Thymus (tissue), 11 donors: ENCODE measurements around the gene GPR183. TPM values are rescaled to one million over a fixed set of nuclear protein-coding genes. Genes with fewer than 3 reads are reported as not detected.

Experiments
- DNase-seq, 9 donors: peaks; one replicate each; pipeline ENCODE4 v3.0.0-alpha.2; 2013; ENCODE audit warnings: low spot score in 9 of 9, low read depth in 6 of 9, missing footprints in 1 of 9
- H3K27ac ChIP-seq, 2 donors: one replicate each; pipeline ENCODE4 v1.5.1; 2013; ENCODE audit warnings: control low read depth in 1 of 2, low read depth in 1 of 2, low read length in 1 of 2, mild to moderate bottlenecking in 1 of 2, moderate library complexity in 1 of 2
- H3K27me3 ChIP-seq, 2 donors: one replicate each; pipeline ENCODE4 v1.5.1; 2013; ENCODE audit warnings: low read length in 1 of 2; ENCODE audit not compliant: control insufficient read depth in 2 of 2, insufficient read depth in 1 of 2
- H3K36me3 ChIP-seq, 2 donors: one replicate each; pipeline ENCODE4 v1.5.1; 2013; ENCODE audit warnings: low read length in 1 of 2, mild to moderate bottlenecking in 1 of 2, moderate library complexity in 1 of 2; ENCODE audit not compliant: control insufficient read depth in 2 of 2, insufficient read depth in 2 of 2
- H3K4me1 ChIP-seq, 2 donors: one replicate each; pipeline ENCODE4 v1.5.1; 2013; ENCODE audit warnings: low read length in 2 of 2; ENCODE audit not compliant: control insufficient read depth in 2 of 2, insufficient read depth in 2 of 2
- H3K4me3 ChIP-seq, 2 donors: one replicate each; pipeline ENCODE4 v1.5.1; 2013; ENCODE audit warnings: low read length in 2 of 2, control low read depth in 1 of 2, mild to moderate bottlenecking in 1 of 2
- H3K9me3 ChIP-seq, 2 donors: one replicate each; pipeline ENCODE4 v1.5.1; 2013; ENCODE audit warnings: low read length in 1 of 2, mild to moderate bottlenecking in 1 of 2; ENCODE audit not compliant: control insufficient read depth in 2 of 2, insufficient read depth in 1 of 2
- WGBS: extraction: QIAGEN DNeasy Blood & Tissue Kit; methylation state at CpG from one replicate; pipeline ENCODE4 v1.1.7; 2013; 5-methylcytosine and 5-hydroxymethylcytosine counted together
- polyA plus RNA-seq: library from polyadenylated mRNA; stranded (reverse); fragments of 200-250 nt; gene quantifications from one replicate; pipeline ENCODE4 v1.2.3, GENCODE V29; 2013
- total RNA-seq: library from RNA; stranded (reverse); fragments of 120-200 nt; gene quantifications from one replicate; pipeline ENCODE4 v1.2.4, GENCODE V29; 2013
- donor health status: healthy.

The GPR183 gene
- total and polyA plus RNA-seq, 2 donors, result 32.4 to 33.0 TPM

GRCh38 chr13:99320693-99321481, 13.7 kb upstream of the GPR183 start:
- Histone ChIP-seq H3K4me1 (peaks cover 0 to 16% of the 10 kb centered on the region in 2 donors), H3K4me3 (no peak overlapping the region), H3K9me3 (no peaks in the 10 kb centered on the region), H3K27ac (no peak overlapping the region), H3K27me3 (no peaks in the 10 kb centered on the region), H3K36me3 (peaks cover 10 to 16% of the 10 kb centered on the region in 2 donors)
- 93% methylated on average over 5 of the region's 5 CpGs for WGBS
- DNase-seq, result no peak

GRCh38 chr13:99316657-99317256, 9.6 kb upstream of the GPR183 start:
- WGBS, result 94% methylated on average over 6 of the region's 6 CpGs
- no peaks in the 10 kb centered on the region for H3K9me3 ChIP-seq
- H3K36me3 ChIP-seq, result peaks cover 6 to 18% of the 10 kb centered on the region in 2 donors
- DNase-seq, result no peak
- peaks cover 0 to 24% of the 10 kb centered on the region in 2 donors for H3K4me1 ChIP-seq
- no peak overlapping the region for H3K4me3 ChIP-seq
- no peaks in the 10 kb centered on the region for H3K27me3 ChIP-seq
- H3K27ac ChIP-seq, result no peak overlapping the region

- Histone ChIP-seq H3K36me3 (peaks cover 6 to 18% of the 10 kb centered on the region in 2 donors), H3K9me3 (no peaks in the 10 kb centered on the region), H3K4me3 (no peak overlapping the region), H3K27me3 (no peaks in the 10 kb centered on the region), H3K4me1 (peaks cover 0 to 25% of the 10 kb centered on the region in 2 donors), H3K27ac (no peak overlapping the region)
- DNase-seq, result no peak
- WGBS, result 98% methylated on average over 2 of the region's 2 CpGs
Observed at GRCh38 chr13:99316224-99316623, 9.0 kb upstream of the GPR183 start.

- Histone ChIP-seq H3K27me3 (no peaks in the 10 kb centered on the region), H3K9me3 (no peaks in the 10 kb centered on the region), H3K4me3 (no peak overlapping the region), H3K36me3 (peaks cover 6 to 18% of the 10 kb centered on the region in 2 donors), H3K27ac (peak overlapping the region in 1 of 2 donors; percentile 56), H3K4me1 (peaks cover 0 to 26% of the 10 kb centered on the region in 2 donors)
- no peak for DNase-seq
- WGBS, result 88% methylated on average over 6 of the region's 6 CpGs
Observed at GRCh38 chr13:99315186-99315585, 8.0 kb upstream of the GPR183 start.

GRCh38 chr13:99314640-99315176, 7.5 kb upstream of the GPR183 start:
- Histone ChIP-seq H3K4me1 (peaks cover 0 to 30% of the 10 kb centered on the region in 2 donors), H3K27me3 (no peaks in the 10 kb centered on the region), H3K4me3 (no peak overlapping the region), H3K27ac (peak overlapping the region; percentile 48 to 56), H3K36me3 (peaks cover 6 to 18% of the 10 kb centered on the region in 2 donors), H3K9me3 (no peaks in the 10 kb centered on the region)
- 83% methylated on average over 10 of the region's 10 CpGs for WGBS
- DNase-seq, result peak in 2 of 9 donors; percentile 37 to 60

- WGBS, result 98% methylated on average over 1 of the region's 1 CpG
Observed at GRCh38 chr13:99313941-99314340, 6.7 kb upstream of the GPR183 start.

GRCh38 chr13:99313501-99313900, 6.3 kb upstream of the GPR183 start:
- Histone ChIP-seq H3K4me1 (peaks cover 0 to 30% of the 10 kb centered on the region in 2 donors), H3K27me3 (no peaks in the 10 kb centered on the region), H3K27ac (no peak overlapping the region), H3K9me3 (no peaks in the 10 kb centered on the region), H3K36me3 (peaks cover 2 to 15% of the 10 kb centered on the region in 2 donors), H3K4me3 (no peak overlapping the region)
- WGBS, result 94% methylated on average over 3 of the region's 3 CpGs
- DNase-seq, result no peak

More at GRCh38 chr13:99313941-99314340, 6.7 kb upstream of the GPR183 start:
- H3K27ac ChIP-seq, result no peak overlapping the region
- peaks cover 2 to 13% of the 10 kb centered on the region in 2 donors for H3K36me3 ChIP-seq
- peaks cover 0 to 30% of the 10 kb centered on the region in 2 donors for H3K4me1 ChIP-seq
- H3K27me3 ChIP-seq, result no peaks in the 10 kb centered on the region
- no peaks in the 10 kb centered on the region for H3K9me3 ChIP-seq
- H3K4me3 ChIP-seq, result no peak overlapping the region
- DNase-seq, result no peak

GRCh38 chr13:99312493-99312883, 5.3 kb upstream of the GPR183 start:
- no peak overlapping the region for H3K4me3 ChIP-seq
- WGBS, result 60% methylated on average over 7 of the region's 7 CpGs

More at GRCh38 chr13:99312493-99312883, 5.3 kb upstream of the GPR183 start:
- H3K4me1 ChIP-seq, result peaks cover 0 to 36% of the 10 kb centered on the region in 2 donors
- H3K36me3 ChIP-seq, result peaks cover 2 to 12% of the 10 kb centered on the region in 2 donors
- no peaks in the 10 kb centered on the region for H3K27me3 ChIP-seq
- no peak for DNase-seq
- peak overlapping the region; percentile 32 to 36 for H3K27ac ChIP-seq
- H3K9me3 ChIP-seq, result no peaks in the 10 kb centered on the region
